ENCODE measurements around the gene MAL.
"Not testable (repeated sequence)": the region's sequence is repeated elsewhere in the genome, so short reads cannot be mapped to it uniquely, and the experiment has no call there.

MAL gene

DNA sequence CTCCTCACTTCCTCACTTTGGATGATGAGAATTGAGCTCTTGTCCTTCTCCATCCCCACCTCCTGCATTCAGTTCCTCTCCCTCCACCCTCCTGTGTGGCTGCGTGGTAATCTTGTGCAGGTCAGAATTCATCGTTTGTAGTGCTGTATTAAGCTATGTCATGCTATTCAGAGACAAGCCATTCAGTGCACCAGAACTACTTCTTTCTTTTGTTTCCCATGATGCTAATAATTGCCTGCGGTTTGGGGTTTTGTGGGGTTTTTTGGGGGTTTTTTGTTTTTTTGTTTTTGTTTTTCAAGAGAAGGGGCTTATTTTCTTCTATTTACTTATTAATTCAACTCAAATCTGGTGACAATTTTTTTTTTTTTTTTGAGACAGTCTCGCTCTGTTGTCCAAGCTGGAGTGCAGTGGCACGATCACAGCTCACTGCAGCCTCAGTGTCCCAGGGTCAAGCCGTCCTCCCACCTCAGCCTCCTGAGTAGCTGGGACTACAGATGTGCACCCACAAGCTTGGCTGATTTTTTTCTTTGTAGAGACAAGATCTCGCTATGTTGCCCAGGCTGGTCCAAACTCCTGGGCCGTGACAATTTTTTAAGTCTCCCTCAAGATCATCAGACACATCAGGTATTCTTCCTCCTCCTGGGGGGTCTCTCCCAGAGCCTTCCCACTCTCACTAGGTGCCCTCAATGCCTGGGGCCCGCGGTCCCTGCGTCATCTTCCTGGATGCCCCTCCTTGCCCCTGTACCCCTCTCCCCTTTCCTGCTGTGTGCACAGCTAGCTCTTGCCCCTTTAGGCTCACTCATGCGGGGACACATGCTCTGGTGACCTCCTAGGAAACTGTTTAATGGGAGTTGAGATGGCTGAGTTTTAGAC, 37.8 kb downstream of the MAL start:
- DNase-seq = no peak

DNA sequence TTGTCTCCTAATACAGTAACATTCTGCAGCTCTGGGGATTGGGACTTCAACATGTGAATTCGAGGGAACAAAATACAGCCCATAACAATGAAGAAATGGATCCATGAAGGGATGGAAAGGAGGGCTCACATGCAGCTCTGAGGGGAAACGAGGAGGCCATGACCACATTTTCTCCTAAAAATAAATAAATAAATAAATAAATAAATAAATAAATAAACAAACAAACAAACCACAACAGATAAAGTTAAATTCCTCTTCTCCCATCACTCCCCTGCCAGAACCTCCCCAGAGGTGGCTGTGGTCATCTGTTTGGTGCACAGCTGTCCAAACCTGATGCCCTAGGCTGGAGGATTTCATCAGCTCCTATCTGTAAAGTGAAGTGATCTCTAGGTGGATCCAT, 42.7 kb downstream of the MAL start:
- no peak for DNase-seq

DNA sequence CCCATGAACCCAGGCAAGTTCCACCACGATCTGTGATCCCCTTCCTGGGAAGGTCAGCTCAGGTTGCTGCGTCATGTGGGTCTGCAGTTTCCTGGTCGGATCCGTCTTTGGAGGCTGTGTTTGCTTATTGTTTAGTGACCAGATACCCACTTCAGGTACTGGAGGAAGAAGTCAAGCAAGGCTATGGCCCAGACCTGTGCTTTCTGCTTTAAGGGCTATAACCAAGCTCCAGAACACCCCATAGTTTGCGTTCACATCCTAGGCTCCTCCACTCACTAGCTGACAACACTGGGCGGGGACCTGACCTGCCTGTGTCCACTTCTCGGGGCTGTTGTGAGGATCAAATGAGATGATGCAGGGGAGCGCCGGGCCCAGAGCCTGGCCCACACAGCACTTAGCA, 44.0 kb downstream of the MAL start:
- no peak for DNase-seq

DNA sequence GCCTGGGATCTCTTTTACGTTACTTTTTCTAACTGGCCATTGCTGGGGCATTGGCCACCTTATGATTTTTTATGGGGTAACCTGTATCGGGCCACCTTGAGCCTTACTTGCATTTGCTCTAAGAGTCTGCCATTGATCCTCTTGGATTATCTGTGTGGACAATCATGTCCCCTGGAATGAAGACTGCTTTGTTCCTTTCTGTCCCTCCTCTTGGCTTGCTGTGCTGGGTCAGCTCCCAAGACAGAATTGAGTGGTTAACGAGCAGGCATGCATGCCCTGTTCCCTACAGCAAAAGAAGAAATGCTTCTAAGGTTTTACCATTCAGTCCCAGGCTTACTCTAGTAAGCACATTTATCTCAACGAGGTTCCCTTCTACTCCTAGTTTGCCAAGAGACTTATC, 46.3 kb downstream of the MAL start:
- no peak for DNase-seq

DNA sequence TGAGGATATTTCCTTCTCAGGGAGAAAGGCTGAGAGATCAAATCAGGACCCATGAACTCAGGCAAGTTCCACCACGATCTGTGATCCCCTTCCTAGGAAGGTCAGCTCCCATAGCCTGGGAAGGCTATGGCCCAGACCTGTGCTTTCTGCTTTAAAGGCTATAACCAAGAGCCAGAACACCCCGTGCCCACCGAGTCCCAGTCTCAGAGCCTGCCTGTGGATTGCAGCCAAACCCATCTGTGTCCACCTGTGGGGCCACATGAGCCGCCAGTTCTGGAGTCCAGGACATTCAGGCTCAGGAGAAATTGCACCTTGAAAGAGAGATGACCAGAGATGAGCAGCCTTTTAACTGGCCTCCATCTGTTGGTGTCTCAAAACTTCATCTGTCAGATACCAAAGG, 46.9 kb downstream of the MAL start:
- DNase-seq = no peak

DNA sequence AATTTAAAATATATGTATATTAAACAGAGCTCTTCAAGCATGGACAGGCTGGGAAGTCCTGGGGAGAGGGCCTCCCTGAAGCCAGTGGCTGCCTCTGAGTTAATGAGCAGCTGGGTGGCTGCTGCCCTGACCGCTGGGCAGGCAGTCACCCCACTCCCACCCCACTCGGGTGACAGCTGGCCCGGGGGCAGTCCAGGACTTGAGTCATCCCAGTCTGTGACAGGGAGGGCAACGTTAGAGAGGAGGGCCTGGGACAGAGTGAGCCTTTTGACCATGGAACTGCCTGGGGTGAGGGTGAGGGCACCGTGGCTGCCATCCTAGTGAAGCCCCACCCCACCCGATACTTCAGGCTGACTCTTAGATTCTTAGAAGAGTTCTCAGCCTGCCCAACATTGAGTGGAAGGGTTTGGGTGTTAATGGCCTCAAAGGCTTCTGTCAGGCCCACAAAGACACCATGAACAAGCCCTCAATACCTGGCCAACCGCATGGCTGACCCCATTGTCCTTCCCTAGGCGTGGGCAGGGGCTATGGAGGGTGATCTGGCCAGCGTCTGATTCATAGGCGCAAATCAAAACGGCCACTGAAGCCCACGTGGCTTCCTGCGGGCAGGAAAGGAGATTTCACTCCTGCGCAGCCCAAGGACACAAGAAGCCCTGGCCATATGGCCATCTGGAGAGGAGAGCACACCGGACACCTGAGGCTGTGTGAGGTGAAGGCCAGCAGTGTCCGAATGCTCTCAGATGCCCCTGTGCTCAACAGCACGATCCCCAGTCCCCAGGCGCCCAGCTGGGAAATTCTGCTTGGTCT, 48.6 kb downstream of the MAL start:
- no peak for DNase-seq

DNA sequence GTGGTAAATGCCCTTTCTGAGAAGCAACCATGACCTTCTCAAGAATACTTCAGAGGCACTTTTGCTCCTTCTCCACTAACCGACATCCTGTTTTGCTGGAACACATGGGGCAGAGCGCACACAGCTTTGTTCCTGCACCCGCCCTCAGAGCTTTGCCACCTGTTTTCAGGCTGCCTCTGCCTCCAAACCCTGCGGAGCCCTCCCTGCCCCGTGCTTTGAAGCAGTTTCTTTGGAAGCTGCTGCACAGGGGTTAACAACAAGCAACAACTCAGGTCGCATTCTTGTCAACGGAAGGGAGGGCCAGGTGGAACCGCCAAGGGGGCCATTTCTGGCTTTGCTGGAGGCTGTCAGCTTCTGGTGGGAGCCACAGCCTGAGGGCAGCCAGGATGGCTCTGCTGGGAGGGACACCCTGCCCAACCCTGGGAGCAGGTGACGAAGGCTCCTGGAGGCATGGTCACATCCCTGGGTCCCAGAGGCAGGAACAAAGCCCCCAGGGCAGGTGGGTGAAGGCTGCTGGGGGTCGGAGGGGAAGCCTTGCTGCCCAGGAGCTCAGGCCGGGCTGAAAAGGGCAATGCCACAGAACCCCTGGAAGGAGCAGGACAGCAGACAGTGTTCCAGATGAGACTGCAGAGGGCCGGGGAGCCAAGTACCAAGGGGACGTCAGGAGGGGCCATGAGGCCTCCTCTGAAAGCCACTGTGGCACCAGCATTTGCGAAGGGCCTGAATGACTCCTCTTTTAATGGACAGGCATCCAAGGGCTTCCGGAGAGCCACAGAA, 49.3 kb downstream of the MAL start:
- no peak for DNase-seq

DNA sequence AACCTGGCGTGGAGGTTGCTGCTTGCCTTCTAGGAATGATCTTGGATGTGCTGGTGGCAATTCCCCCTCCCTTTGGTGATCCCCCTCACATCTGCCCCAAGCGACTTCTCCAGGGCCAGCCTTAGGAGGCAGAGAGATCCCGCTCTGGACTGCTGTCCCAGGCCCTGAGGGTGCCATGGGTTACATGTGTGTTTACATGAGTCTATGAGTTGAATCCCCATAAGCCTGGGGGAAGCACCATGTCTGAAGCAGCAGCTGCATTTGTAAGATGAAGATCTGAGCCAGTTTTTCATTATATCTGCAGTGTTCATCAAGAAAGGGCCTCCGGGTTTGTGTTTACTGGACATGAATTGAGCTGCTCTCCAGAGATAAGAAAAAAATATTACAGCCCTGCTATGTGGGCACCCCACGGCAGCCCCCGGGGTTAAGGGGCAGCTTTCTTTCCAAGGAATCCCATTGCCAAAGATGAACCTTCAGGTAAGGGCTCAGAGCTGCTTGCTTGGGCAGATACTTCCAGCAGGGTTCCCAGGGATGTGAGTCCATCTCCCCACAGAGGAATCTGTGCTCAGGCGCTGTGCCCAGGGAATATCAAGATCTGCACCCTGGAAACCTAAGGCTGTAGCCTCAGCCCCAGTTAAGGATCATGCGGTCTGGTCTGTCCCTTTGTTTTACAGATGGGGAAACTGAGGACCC, 50.1 kb downstream of the MAL start:
- no peak for DNase-seq

DNA sequence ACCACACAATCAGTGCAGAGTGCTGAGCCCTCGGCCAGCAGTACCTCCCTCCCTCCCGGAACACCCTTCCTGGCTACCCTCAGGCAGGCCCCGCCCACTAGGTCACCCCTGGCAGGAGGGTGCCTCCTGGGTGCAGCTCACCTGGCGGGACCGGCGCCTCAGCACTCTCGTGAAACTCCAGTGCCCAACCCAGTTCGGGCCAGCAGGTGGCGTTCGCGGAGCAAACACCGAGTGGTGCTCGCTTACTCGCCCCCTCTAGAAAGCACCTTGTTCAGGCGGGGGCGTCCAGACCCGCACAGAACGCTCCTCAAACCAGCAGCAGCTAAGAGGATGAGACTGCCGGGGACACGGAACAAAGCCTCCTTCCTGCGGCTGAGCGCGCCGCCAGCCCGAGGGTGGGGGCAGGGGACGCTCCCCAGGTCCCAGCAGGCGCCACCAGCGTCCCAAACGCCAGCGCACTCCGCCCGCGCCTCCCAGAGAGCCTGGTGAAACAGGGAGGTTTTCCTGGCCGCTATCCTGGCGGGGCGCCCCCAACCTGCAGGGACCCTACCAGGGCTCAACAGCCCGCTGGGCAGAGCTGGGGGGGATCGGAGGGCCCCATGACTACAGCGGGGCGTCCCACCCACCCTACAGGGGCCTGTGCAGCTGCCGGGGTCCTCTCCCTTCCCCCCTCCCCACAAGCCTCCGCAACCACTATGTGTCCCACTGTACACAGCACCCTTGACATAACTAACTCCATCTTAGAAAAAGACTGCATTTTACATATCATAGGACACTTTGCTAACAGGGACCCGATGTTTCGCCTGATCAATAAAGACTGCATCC, 51.4 kb downstream of the MAL start:
- peak; percentile 24 for DNase-seq

DNA sequence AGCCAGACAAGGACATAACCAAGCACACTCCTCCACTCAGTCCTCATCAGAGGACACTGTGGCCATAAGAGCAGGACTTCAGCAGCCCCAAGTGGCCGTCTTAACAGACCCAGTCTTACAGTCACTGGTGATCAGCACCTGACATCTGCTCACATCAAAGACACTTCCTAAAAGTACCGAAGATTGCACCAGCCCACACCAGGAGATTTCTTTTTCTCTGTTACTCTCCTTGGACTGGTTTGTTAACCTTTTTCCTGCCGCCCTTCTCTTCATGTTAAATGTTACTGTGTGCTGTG, 52.0 kb downstream of the MAL start:
- DNase-seq = no peak

DNA sequence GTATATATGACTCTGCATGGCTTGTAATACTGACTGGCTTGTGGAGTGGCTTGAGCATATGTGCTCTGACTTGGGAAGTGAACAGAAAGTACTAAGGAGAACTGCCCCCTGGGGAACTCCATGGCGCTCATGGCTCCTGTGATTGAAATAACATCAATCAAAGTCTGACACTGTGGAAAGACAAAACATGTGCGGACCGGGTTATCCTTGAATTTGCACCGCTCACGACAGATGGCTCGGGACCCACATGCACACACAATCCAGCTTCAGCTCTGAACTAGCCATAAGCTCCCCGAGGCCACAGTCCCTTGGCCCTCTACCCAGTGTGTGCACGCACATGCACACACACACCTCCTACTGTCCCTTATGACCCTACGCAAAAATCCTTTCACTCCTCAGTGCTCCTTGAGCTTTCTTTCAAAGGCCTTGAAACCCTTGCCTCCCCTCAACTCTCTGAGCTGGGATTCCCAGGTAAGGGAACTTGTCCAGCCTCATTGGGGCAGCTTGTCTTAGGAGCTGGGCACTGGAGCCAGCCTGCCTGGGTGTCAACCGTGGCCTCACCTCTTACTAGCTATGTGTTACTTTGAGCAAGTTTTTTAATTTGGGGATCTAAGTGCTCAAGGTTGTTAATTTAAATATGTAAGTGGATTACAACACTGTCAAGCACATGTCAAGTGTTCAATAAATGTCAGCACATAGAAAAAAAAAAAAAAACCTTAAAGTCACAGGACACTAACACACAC, 52.5 kb downstream of the MAL start:
- DNase-seq = no peak

DNA sequence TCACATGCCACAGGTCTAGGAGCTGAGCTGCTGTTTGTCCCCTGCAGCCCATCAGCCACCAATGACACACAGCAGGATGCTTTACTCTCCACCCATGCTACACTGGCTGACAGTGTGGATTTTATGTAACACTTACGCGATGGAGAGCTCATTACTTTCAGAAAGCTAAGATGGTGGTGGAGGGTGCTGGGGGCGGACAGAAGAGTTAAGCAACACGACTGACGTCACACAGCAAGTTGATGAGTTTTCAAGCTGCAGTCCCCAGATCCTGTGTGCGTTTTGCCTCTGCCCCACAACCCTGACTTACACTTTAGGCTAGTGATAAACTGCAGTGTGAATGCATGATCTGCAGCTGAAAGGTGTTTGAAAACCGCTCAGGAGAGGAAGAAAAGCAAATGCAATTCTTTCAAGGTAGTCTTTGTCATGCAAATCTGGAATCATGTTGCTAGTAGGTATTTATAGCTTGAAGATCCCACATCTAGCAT, 53.7 kb downstream of the MAL start:
- DNase-seq = no peak

DNA sequence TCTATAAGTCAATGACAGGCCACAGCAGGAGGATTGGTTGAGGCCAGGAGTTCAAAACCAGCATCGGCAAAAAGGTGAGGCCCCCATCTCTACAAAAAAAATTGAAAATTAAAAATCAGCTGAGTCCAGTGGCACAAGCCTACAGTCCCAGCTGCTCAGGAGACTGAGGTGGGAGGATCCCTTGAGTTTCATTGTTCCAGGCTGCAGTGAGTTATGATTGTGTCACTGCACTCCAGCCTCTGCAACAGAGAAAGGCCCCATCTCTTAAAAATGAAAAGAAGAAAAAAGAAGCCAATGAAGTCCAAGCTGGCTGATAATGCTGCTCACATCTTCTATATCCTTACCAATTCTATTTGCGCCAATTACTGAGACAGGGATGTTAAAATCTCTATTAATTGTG, 57.0 kb downstream of the MAL start:
- peak; percentile 12 for DNase-seq

DNA sequence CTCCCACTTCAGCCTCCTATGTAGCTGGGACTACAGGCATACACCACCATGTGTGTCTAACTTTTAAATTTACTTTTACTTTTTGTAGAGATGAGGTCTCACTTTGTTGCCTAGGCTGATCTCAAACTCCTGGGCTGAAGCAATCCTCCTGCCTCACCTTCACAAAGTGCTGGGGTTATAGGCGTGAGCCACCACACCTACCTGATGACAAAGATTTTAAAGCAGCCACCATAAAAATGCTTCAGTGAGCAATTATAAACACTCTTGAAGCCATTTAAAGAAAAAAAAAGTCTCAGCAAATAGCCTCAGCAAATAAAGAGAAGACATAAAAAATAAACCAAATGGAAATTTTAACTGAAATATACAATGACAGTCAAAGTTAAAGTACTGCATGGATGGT, 60.5 kb downstream of the MAL start:
- DNase-seq = no peak

DNA sequence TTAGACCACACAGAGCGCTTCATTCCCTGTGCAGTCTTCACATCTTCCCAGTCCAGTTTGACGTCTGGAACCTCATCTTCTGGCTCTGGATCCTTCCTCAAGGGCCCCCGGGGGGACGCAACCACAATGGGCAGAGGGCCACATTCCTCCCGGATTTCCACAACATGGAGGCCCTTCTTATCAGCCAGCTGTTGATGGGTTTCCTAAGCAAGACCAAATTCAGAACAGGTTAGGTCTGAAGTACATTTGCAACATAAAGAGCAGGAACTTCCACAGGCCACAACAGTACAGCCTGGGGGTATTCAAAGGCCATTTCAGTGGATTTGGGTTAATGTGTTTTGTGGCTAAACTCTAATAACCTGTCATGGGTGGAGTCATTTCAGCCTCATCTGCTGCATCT, 61.9 kb downstream of the MAL start:
- DNase-seq = no peak

DNA sequence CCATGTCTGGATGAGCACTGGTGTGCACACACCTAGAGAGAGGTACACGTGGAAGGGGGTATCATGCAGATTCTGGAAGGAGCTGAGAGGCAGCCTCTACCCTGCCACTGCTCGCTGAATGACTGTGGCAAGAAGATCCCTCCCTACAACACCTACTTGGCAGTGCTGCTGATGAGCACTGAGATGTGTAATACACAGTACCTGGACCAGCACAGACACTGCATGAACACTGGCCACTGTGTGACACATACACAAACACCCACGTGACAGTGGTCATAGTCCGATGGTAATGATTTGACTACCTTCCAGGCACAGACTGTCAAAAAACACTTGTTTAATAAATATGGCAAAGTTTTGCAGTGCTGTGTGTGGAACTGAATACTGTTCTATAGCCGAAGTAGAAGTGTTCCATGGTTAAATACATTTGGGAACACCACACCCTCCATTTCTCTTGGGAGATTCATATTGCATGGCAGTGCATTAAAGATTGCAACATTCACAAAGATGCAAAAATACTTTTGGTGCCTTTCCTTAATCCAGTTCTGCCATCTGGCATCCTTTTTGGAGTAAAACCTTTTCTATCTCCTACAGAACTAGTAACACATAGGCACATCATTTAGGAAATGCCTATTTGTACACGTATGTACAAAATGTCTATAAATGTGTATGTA, 66.5 kb downstream of the MAL start:
- DNase-seq = no peak

DNA sequence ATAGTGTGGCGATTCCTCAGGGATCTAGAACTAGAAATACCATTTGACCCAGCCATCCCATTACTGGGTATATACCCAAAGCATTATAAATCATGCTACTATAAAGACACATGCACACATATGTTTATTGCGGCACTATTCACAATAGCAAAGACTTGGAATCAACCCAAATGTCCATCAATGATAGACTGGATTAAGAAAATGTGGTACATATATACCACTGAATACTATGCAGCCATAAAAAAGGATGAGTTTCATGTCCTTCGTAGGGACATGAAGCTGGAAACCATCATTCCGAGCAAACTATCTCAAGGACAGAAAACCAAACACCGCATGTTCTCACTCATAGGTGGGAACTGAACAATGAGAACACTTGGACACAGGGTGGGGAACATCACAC, 72.8 kb downstream of the MAL start:
- DNase-seq = not testable (repeated sequence)

DNA sequence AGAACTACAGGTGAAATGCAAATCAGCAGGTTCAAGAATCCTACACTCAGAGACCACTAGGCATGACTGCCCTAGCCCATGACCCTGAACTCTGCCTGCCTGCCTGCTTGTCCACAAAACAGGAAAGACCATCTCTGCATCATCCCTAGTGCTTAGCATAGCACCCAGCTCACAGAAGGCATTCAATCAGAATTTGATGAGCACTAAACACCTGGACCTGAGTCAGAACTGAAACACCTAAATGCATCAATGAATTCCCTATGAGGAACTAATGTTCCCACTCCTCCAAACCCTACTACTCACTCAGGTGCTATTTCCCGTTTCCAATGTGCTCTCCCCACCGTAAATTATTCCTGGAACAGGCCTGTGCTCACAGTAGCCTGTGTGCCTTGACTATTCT, 74.4 kb downstream of the MAL start:
- DNase-seq = no peak
